Measurements from ENCODE around the gene PPP1R26. TPM values are rescaled to one million over a fixed set of nuclear protein-coding genes. Genes with fewer than 3 reads are reported as not detected.

Gene PPP1R26
- total RNA-seq, 4 donors from 2014 or later = 21.5 to 26.5 (median 25.0) TPM

- in situ Hi-C loops (cut with MboI; ENCODE audit: low pct_ligation_motif_present in 1 of 4, low pct_unique_long_range_greater_than_20kb in 1 of 4, low sequenced_read_pairs in 3 of 4) = no loop called here
- TF ChIP-seq POLR2AphosphoS5 (IDR thresholded peaks at IDR 0.05) (peak; percentile 33 to 73 (median 46)), POLR2A (IDR thresholded peaks at IDR 0.05) (peak; percentile 59)
- TF ChIP-seq, protein P1, sequence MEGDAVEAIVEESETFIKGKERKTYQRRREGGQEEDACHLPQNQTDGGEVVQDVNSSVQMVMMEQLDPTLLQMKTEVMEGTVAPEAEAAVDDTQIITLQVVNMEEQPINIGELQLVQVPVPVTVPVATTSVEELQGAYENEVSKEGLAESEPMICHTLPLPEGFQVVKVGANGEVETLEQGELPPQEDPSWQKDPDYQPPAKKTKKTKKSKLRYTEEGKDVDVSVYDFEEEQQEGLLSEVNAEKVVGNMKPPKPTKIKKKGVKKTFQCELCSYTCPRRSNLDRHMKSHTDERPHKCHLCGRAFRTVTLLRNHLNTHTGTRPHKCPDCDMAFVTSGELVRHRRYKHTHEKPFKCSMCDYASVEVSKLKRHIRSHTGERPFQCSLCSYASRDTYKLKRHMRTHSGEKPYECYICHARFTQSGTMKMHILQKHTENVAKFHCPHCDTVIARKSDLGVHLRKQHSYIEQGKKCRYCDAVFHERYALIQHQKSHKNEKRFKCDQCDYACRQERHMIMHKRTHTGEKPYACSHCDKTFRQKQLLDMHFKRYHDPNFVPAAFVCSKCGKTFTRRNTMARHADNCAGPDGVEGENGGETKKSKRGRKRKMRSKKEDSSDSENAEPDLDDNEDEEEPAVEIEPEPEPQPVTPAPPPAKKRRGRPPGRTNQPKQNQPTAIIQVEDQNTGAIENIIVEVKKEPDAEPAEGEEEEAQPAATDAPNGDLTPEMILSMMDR (IDR thresholded peaks at IDR 0.05) = no peak
- Histone ChIP-seq H3K27ac (peak overlapping the region; percentile 87 to 92 (median 89)), H3K9me3 (no peaks in the 10 kb centered on the region), H3K4me3 (peak overlapping the region; percentile 62 to 80 (median 73)), H3K27me3 (no peaks in the 10 kb centered on the region), H3K4me1 (peaks cover 3 to 22% (median 12%) of the 10 kb centered on the region in 4 donors), H3K36me3 (peaks cover 0 to 2% (median 0%) of the 10 kb centered on the region in 4 donors)
- WGBS, 2 donors (ENCODE audit: low coverage in 1 of 2) = 4% methylated on average over 20 of the region's 64 CpGs; no CpG with 5 or more reads in 1 of the 2 donors
- intact Hi-C loops (cut with DNase I; ENCODE audit: low total_unique reads) = no loop called here
- DNase-seq = peak; percentile 75
Measured at GRCh38 chr9:135478829-135479468, 633 bp upstream of the PPP1R26 start.

GRCh38 chr9:135480071-135480939, 723 bp downstream of the PPP1R26 start:
- intact Hi-C loops (cut with DNase I; ENCODE audit: low total_unique reads) = loop anchor here (5.0 kb wide), 1 partner anchor 378 kb away; no protein-coding TSS in a partner anchor
- peaks cover 0 to 16% (median 4%) of the 10 kb centered on the region in 4 donors for H3K36me3 ChIP-seq
- H3K9me3 ChIP-seq = no peaks in the 10 kb centered on the region
- in situ Hi-C loops (cut with MboI; ENCODE audit: low pct_ligation_motif_present in 1 of 4, low pct_unique_long_range_greater_than_20kb in 1 of 4, low sequenced_read_pairs in 3 of 4) = no loop called here
- WGBS, 2 donors (ENCODE audit: low coverage in 1 of 2) = 1% methylated on average over 48 of the region's 76 CpGs; no CpG with 5 or more reads in 1 of the 2 donors
- TF ChIP-seq, protein P1 (IDR thresholded peaks at IDR 0.05) = no peak
- TF ChIP-seq POLR2A (IDR thresholded peaks at IDR 0.05) = peak; percentile 39
- TF ChIP-seq EP300 (IDR thresholded peaks at IDR 0.05; ENCODE audit: low read depth) = no peak
- peak in 2 of 3 donors; percentile 39 to 58 for TF ChIP-seq POLR2AphosphoS5 (IDR thresholded peaks at IDR 0.05)
- H3K4me1 ChIP-seq = peaks cover 3 to 22% (median 12%) of the 10 kb centered on the region in 4 donors
- peak overlapping the region; percentile 41 to 86 (median 81) for H3K4me3 ChIP-seq
- H3K27ac ChIP-seq = peak overlapping the region; percentile 69 to 87 (median 84)
- DNase-seq = peak; percentile 61
- H3K27me3 ChIP-seq = no peaks in the 10 kb centered on the region

- TF ChIP-seq POLR2A (IDR thresholded peaks at IDR 0.05) = no peak
- TF ChIP-seq EP300 (IDR thresholded peaks at IDR 0.05; ENCODE audit: low read depth) = no peak
- TF ChIP-seq POLR2AphosphoS5 (IDR thresholded peaks at IDR 0.05) = no peak
- TF ChIP-seq, protein P1 (IDR thresholded peaks at IDR 0.05) = no peak
- intact Hi-C loops (cut with DNase I; ENCODE audit: low total_unique reads) = loop anchor here (5.0 kb wide), 1 partner anchor 379 kb away; no protein-coding TSS in a partner anchor
Measured at GRCh38 chr9:135480940-135481310, 1.3 kb downstream of the PPP1R26 start.

More at GRCh38 chr9:135480940-135481310, 1.3 kb downstream of the PPP1R26 start:
- in situ Hi-C loops (cut with MboI; ENCODE audit: low pct_ligation_motif_present in 1 of 4, low pct_unique_long_range_greater_than_20kb in 1 of 4, low sequenced_read_pairs in 3 of 4) = no loop called here
- peaks cover 0 to 22% (median 6%) of the 10 kb centered on the region in 4 donors for H3K36me3 ChIP-seq
- peak overlapping the region; percentile 69 to 87 (median 84) for H3K27ac ChIP-seq
- WGBS, 2 donors (ENCODE audit: low coverage in 1 of 2) = 33% methylated on average over 11 of the region's 11 CpGs; no CpG with 5 or more reads in 1 of the 2 donors
- H3K27me3 ChIP-seq = no peaks in the 10 kb centered on the region
- no peak for DNase-seq
- H3K9me3 ChIP-seq = no peaks in the 10 kb centered on the region
- H3K4me1 ChIP-seq = peaks cover 3 to 22% (median 12%) of the 10 kb centered on the region in 4 donors
- H3K4me3 ChIP-seq = peak overlapping the region in 3 of 4 donors; percentile 80 to 86 (median 82)
